K562 (cell line): ENCODE results near the gene NAT14.

ENCODE experiments used
- ZBTB2 ChIP-seq: fragments of 450-650 bp; IDR thresholded peaks from 2 replicates; pipeline ENCODE4 v1.6.1; 2016; ENCODE audit warnings: antibody characterized with exemption
- ZNF431 ChIP-seq: sonication (generic); formaldehyde crosslinking; IDR thresholded peaks from 2 replicates; pipeline ENCODE4 v1.8.0; 2022; ENCODE audit warnings: mild to moderate bottlenecking, missing genetic modification reagents

DNA sequence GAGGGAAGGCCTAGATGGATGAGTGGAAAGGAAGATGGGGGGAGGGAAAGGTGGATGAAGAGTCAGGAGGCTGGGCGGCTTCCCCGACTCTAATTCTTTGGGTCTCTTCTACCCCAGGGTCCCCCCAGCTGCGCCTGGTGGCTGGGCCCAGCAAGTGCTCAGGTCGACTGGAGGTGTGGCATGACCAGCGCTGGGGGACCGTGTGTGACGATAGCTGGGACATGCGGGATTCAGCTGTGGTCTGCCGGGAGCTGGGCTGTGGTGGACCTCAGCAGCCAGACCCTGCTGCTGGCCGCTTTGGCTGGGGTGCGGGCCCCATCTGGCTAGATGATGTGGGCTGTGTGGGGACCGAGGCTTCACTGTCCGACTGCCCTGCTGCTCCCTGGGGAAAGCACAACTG, 12.8 kb downstream of the NAT14 start:
- TF ChIP-seq ZNF431 (CRISPR knock-in tag) (no peak), ZBTB2 (no peak)
